GM12878 (cell line): ENCODE results near the gene ENSA. TPM values are rescaled to one million over a fixed set of nuclear protein-coding genes. Genes with fewer than 3 reads are reported as not detected.
A peak's percentile ranks its signal among the peaks of the same experiment; 100 is the strongest.

Source experiments
- ATF7 ChIP-seq: fragments of 450-650 bp; IDR thresholded peaks from 2 replicates; pipeline ENCODE4 v1.6.1; 2016; ENCODE audit warnings: low read depth, mild to moderate bottlenecking
- CEBPB ChIP-seq, 2 experiments: fragments of 150-350 bp in 1 of 2; IDR thresholded peaks; 2 replicates each; pipeline ENCODE4 v1.6.1; 2012 to 2014; ENCODE audit warnings: low read depth in 2 of 2, low read length in 2 of 2, borderline replicate concordance in 1 of 2, inconsistent platforms in 1 of 2
- ETV6 ChIP-seq, 2 experiments: fragments of 450-650 bp in 1 of 2; IDR thresholded peaks in 1 of 2; conservative IDR thresholded peaks in 1 of 2; 2 replicates each; pipeline ENCODE4 v1.6.1; 2014; ENCODE audit warnings: antibody characterized with exemption in 1 of 2, borderline replicate concordance in 1 of 2, low read depth in 1 of 2, mild to moderate bottlenecking in 1 of 2, moderate library complexity in 1 of 2
- HDGF ChIP-seq: fragments of 450-650 bp; IDR thresholded peaks from 2 replicates; pipeline ENCODE4 v1.6.1; 2016; ENCODE audit warnings: antibody characterized with exemption
- KAT2A ChIP-seq: conservative IDR thresholded peaks from 2 replicates; pipeline ENCODE4 v1.6.1; 2011; ENCODE audit warnings: low read depth, low read length; ENCODE audit not compliant: control insufficient read depth
- NFYA ChIP-seq: IDR thresholded peaks from 2 replicates; pipeline ENCODE4 v1.6.1; 2011; ENCODE audit warnings: low read depth, mild to moderate bottlenecking, low read length, improper control_type of control experiment, borderline replicate concordance
- SIX5 ChIP-seq: IDR thresholded peaks from 2 replicates; pipeline ENCODE4 v1.6.1; 2011; ENCODE audit warnings: mild to moderate bottlenecking, low read depth, low read length, moderate library complexity; ENCODE audit not compliant: severe bottlenecking
- SMARCA5 ChIP-seq: fragments of 450-650 bp; IDR thresholded peaks from 2 replicates; pipeline ENCODE4 v1.6.1; 2017; ENCODE audit warnings: mild to moderate bottlenecking
- SP1 ChIP-seq: IDR thresholded peaks from one replicate; pipeline ENCODE4 v1.6.1; 2011; ENCODE audit warnings: low read depth, low read length
- SREBF2 ChIP-seq: IDR thresholded peaks from 2 replicates; pipeline ENCODE4 v1.6.1; 2012; ENCODE audit warnings: mild to moderate bottlenecking, low read length
- YY1 ChIP-seq: IDR thresholded peaks from 2 replicates; pipeline ENCODE4 v1.6.1; 2011; ENCODE audit warnings: low read depth, mild to moderate bottlenecking, low read length
- ZBED1 ChIP-seq: IDR thresholded peaks from 2 replicates; pipeline ENCODE4 v1.6.1; 2016; ENCODE audit warnings: borderline replicate concordance
- ZSCAN29 ChIP-seq: fragments of 450-650 bp; IDR thresholded peaks from 2 replicates; pipeline ENCODE4 v1.6.1; 2017; ENCODE audit warnings: mild to moderate bottlenecking, moderate library complexity
- polyA plus RNA-seq, 11 experiments: library from polyadenylated mRNA; depleted of rRNA in 4 of 11; unstranded in 6 of 11; stranded (reverse) in 5 of 11; fragments of >200 nt; fragmentation: Nextera tagmentation in 4 of 11; fragmentation: Illumina TruSeq in 1 of 11; extraction: Ambion mirVana in 4 of 11; extraction: Trizol in 1 of 11; gene quantifications; 1 replicate in 1 of 11; 2 replicates in 10 of 11; pipeline versions ENCODE4 v1.2.1 to v1.2.3, GENCODE V29; 2011 to 2016; ENCODE audit warnings: inconsistent platforms in 2 of 11, missing spikeins in 2 of 11, low read depth in 1 of 11
- total RNA-seq, 4 experiments: library from RNA; depleted of rRNA in 3 of 4; stranded (reverse); fragments of >200 nt in 3 of 4; fragmentation: Illumina TruSeq in 1 of 4; extraction: Trizol in 1 of 4; gene quantifications; 2 replicates each; pipeline versions ENCODE4 v1.2.1 to v1.2.3, GENCODE V29; 2013 to 2021
- TF ChIP-seq, protein P1 (sequence below): fragments of 450-650 bp; IDR thresholded peaks from 2 replicates; pipeline ENCODE4 v1.6.1; 2017; ENCODE audit warnings: mild to moderate bottlenecking
- TF ChIP-seq, protein P2 (sequence below): fragments of 450-650 bp; IDR thresholded peaks from 2 replicates; pipeline ENCODE4 v1.6.1; 2017; ENCODE audit warnings: borderline replicate concordance
- TF ChIP-seq, protein P3 (sequence below): fragments of 450-650 bp; IDR thresholded peaks from 2 replicates; pipeline ENCODE4 v1.6.1; 2017; ENCODE audit warnings: antibody characterized with exemption, mild to moderate bottlenecking, moderate library complexity
- TF ChIP-seq, protein P4 (sequence below): fragments of 450-650 bp; IDR thresholded peaks from 2 replicates; pipeline ENCODE4 v1.6.1; 2017; ENCODE audit warnings: mild to moderate bottlenecking, low read depth, inconsistent platforms; ENCODE audit not compliant: poor library complexity, severe bottlenecking
- TF ChIP-seq, protein P5 (sequence below): fragments of 450-650 bp; IDR thresholded peaks from 2 replicates; pipeline ENCODE4 v1.6.1; 2018; ENCODE audit warnings: borderline replicate concordance, mild to moderate bottlenecking; ENCODE audit not compliant: partially characterized antibody

The ENSA gene
- total and polyA plus RNA-seq, 10 of the 15 experiments (the other 5 are each of a cell fraction or from before 2014, with no cell fraction given) = 56.1 to 605 (median 143) TPM

DNA sequence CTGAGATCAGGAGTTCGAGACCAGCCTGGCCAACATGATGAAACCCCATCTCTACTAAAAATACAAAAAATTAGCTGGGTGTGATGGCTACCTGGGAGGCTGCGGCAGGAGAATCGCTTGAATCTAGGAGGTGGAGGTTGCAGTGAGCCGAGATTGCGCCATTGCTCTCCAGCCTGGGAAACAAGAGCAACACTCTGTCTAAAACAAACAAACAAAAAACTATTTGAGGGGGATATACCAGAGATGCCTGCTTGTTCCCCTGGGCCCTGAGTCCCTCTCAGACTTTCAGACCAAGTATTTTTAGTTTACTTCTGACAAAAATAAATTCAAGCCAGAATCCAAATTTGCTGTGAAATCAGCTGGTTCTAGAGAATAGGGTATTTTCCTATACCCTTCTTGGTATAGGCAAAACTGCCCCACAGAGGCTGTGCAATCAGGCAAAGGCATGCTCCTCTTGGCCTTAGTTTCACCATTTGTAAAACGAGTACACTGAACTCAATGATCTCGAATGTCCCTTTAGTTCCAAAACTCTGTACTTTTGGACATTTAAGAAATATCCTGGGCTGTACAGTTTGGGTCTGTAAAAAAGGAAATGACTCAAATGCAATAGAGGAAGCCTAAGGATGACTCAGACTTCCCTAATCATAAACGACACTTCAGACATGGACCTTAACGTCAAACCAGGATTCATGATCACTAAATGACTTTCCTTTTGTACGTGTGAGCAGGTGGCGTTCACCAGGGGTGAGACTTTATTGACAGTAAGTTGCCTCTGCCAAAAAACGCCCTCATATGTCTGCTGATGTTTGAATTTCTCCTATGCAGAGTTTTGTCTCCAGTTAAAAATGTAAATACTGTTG is 16.1 kb downstream of the ENSA start (continued):
- TF ChIP-seq, protein P1, sequence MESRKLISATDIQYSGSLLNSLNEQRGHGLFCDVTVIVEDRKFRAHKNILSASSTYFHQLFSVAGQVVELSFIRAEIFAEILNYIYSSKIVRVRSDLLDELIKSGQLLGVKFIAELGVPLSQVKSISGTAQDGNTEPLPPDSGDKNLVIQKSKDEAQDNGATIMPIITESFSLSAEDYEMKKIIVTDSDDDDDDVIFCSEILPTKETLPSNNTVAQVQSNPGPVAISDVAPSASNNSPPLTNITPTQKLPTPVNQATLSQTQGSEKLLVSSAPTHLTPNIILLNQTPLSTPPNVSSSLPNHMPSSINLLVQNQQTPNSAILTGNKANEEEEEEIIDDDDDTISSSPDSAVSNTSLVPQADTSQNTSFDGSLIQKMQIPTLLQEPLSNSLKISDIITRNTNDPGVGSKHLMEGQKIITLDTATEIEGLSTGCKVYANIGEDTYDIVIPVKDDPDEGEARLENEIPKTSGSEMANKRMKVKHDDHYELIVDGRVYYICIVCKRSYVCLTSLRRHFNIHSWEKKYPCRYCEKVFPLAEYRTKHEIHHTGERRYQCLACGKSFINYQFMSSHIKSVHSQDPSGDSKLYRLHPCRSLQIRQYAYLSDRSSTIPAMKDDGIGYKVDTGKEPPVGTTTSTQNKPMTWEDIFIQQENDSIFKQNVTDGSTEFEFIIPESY = no peak
- TF ChIP-seq SIX5 (no peak), KAT2A (no peak), HDGF (no peak), ZSCAN29 (no peak), ETV6 (conservative IDR thresholded peaks at IDR 0.05 in 1 of 2, IDR thresholded peaks at IDR 0.05 in 1 of 2; ENCODE audit: borderline replicate concordance in 1 of 2, low read depth in 1 of 2) (peak in 1 of 2 experiments; percentile 100; a peak in 2 of 4 replicates), NFYA (no peak), ZBED1 (peak; percentile 69; the same call in 1 of the 2 replicates), SP1 (peak; percentile 52), SREBF2 (no peak), ATF7 (peak; percentile 91), YY1 (no peak), CEBPB (IDR thresholded peaks at IDR 0.05; ENCODE audit: borderline replicate concordance in 1 of 2, low read depth in 2 of 2, low read length in 2 of 2) (peak in 1 of 2 experiments; percentile 65; a peak in 1 of 4 replicates), SMARCA5 (no peak)
- TF ChIP-seq, protein P2, sequence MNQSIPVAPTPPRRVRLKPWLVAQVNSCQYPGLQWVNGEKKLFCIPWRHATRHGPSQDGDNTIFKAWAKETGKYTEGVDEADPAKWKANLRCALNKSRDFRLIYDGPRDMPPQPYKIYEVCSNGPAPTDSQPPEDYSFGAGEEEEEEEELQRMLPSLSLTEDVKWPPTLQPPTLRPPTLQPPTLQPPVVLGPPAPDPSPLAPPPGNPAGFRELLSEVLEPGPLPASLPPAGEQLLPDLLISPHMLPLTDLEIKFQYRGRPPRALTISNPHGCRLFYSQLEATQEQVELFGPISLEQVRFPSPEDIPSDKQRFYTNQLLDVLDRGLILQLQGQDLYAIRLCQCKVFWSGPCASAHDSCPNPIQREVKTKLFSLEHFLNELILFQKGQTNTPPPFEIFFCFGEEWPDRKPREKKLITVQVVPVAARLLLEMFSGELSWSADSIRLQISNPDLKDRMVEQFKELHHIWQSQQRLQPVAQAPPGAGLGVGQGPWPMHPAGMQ = no peak
- TF ChIP-seq, protein P3, sequence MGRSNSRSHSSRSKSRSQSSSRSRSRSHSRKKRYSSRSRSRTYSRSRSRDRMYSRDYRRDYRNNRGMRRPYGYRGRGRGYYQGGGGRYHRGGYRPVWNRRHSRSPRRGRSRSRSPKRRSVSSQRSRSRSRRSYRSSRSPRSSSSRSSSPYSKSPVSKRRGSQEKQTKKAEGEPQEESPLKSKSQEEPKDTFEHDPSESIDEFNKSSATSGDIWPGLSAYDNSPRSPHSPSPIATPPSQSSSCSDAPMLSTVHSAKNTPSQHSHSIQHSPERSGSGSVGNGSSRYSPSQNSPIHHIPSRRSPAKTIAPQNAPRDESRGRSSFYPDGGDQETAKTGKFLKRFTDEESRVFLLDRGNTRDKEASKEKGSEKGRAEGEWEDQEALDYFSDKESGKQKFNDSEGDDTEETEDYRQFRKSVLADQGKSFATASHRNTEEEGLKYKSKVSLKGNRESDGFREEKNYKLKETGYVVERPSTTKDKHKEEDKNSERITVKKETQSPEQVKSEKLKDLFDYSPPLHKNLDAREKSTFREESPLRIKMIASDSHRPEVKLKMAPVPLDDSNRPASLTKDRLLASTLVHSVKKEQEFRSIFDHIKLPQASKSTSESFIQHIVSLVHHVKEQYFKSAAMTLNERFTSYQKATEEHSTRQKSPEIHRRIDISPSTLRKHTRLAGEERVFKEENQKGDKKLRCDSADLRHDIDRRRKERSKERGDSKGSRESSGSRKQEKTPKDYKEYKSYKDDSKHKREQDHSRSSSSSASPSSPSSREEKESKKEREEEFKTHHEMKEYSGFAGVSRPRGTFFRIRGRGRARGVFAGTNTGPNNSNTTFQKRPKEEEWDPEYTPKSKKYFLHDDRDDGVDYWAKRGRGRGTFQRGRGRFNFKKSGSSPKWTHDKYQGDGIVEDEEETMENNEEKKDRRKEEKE = no peak
- TF ChIP-seq, protein P4, sequence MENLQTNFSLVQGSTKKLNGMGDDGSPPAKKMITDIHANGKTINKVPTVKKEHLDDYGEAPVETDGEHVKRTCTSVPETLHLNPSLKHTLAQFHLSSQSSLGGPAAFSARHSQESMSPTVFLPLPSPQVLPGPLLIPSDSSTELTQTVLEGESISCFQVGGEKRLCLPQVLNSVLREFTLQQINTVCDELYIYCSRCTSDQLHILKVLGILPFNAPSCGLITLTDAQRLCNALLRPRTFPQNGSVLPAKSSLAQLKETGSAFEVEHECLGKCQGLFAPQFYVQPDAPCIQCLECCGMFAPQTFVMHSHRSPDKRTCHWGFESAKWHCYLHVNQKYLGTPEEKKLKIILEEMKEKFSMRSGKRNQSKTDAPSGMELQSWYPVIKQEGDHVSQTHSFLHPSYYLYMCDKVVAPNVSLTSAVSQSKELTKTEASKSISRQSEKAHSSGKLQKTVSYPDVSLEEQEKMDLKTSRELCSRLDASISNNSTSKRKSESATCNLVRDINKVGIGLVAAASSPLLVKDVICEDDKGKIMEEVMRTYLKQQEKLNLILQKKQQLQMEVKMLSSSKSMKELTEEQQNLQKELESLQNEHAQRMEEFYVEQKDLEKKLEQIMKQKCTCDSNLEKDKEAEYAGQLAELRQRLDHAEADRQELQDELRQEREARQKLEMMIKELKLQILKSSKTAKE = peak; percentile 86
- TF ChIP-seq, protein P5, sequence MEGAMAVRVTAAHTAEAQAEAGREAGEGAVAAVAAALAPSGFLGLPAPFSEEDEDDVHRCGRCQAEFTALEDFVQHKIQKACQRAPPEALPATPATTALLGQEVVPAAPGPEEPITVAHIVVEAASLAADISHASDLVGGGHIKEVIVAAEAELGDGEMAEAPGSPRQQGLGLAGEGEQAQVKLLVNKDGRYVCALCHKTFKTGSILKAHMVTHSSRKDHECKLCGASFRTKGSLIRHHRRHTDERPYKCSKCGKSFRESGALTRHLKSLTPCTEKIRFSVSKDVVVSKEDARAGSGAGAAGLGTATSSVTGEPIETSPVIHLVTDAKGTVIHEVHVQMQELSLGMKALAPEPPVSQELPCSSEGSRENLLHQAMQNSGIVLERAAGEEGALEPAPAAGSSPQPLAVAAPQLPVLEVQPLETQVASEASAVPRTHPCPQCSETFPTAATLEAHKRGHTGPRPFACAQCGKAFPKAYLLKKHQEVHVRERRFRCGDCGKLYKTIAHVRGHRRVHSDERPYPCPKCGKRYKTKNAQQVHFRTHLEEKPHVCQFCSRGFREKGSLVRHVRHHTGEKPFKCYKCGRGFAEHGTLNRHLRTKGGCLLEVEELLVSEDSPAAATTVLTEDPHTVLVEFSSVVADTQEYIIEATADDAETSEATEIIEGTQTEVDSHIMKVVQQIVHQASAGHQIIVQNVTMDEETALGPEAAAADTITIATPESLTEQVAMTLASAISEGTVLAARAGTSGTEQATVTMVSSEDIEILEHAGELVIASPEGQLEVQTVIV = no peak
